Vagina (tissue), 2 donors: ENCODE measurements around the gene PITPNM1.

Experiments used
- POLR2A ChIP-seq, 2 donors: fragments of 450-650 bp; IDR thresholded peaks; one replicate each; pipeline ENCODE4 v1.6.1; 2017; ENCODE audit warnings: antibody characterized with exemption in 2 of 2, mild to moderate bottlenecking in 2 of 2, moderate library complexity in 2 of 2
- TF ChIP-seq, protein P1 (sequence below), 3 experiments: fragments of 450-650 bp in 2 of 3; fragments of 200-600 bp in 1 of 3; sonication (generic) in 1 of 3; IDR thresholded peaks; one replicate each; pipeline ENCODE4 v1.5.1; 2017 to 2019; ENCODE audit warnings: antibody characterized with exemption in 3 of 3, mild to moderate bottlenecking in 2 of 3, moderate library complexity in 2 of 3

DNA sequence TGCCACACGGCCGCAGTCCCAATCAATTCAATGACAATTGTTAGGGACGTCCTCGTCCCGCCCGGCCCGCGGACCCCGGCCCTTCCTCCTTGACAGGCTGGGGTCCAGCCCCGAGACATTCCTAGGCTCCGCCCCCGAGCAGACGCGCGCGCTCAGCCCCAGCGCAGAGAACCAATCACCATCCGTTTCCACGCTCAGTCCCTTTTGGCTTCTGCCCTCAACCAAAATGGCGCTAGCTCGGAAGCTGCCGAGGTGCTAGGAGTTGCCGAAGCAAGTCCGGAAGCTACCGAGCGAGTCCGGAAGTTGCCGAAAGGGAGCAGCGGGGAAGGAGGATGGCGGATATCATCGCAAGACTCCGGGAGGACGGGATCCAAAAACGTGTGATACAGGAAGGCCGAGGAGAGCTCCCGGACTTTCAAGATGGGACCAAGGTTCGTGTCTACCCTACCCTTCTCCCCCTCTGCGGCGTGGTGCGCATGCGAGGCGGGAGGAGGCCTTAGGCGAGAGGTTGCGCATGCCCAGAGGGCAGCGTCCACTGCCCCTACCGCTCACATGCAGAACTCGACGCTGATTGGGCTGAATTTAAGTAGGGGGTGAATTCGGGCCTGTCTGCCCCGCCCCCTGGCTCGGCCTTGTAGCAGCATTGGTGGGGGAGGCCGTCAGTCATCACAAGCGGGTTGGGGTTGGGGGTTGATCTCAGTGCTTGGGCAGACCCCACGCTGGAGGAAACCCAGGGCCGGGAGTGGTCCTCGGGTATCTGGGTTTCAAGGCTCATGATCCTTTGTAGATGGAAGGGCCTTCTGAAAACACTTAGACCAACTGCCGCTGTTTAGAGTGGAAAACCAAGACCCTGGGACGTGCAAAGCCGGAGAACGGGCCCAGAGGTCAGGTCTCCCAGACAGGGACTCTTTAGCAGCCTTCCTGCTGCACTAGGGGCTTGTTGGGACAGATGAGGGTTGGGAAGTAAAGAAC, 22.1 kb downstream of the PITPNM1 start, which contains the start of gene AIP:
- TF ChIP-seq POLR2A (IDR thresholded peaks at IDR 0.05): peak in 1 of 2 donors; percentile 28
- TF ChIP-seq, protein P1, sequence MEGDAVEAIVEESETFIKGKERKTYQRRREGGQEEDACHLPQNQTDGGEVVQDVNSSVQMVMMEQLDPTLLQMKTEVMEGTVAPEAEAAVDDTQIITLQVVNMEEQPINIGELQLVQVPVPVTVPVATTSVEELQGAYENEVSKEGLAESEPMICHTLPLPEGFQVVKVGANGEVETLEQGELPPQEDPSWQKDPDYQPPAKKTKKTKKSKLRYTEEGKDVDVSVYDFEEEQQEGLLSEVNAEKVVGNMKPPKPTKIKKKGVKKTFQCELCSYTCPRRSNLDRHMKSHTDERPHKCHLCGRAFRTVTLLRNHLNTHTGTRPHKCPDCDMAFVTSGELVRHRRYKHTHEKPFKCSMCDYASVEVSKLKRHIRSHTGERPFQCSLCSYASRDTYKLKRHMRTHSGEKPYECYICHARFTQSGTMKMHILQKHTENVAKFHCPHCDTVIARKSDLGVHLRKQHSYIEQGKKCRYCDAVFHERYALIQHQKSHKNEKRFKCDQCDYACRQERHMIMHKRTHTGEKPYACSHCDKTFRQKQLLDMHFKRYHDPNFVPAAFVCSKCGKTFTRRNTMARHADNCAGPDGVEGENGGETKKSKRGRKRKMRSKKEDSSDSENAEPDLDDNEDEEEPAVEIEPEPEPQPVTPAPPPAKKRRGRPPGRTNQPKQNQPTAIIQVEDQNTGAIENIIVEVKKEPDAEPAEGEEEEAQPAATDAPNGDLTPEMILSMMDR (IDR thresholded peaks at IDR 0.05): peak in 1 of 3 experiments; percentile 25
